ENCODE data around the gene TNPO2. TPM values are rescaled to one million over a fixed set of nuclear protein-coding genes. Genes with fewer than 3 reads are reported as not detected.

Gene TNPO2
- total and polyA plus RNA-seq, 2 experiments from 2014 or later: 11.7 to 65.2 TPM

- Histone ChIP-seq H3K4me1 (ENCODE audit: insufficient read depth) (peaks cover 7% of the 10 kb centered on the region), H3K79me2 (peaks cover 19% of the 10 kb centered on the region), H2AFZ (no peak overlapping the region), H3K27ac (no peak overlapping the region), H3K27me3 (no peaks in the 10 kb centered on the region), H4K20me1 (ENCODE audit: insufficient read depth, poor library complexity, severe bottlenecking) (no peaks in the 10 kb centered on the region), H3K4me2 (no peak overlapping the region), H3K9me3 (ENCODE audit: low read depth) (no peaks in the 10 kb centered on the region), H3K4me3 (no peak overlapping the region), H3K36me3 (replicated peaks; ENCODE audit: insufficient read depth, low read depth) (no peaks in the 10 kb centered on the region), H3K9me2 (replicated peaks; ENCODE audit: insufficient read depth) (no peaks in the 10 kb centered on the region)
- peak; percentile 66 for TF ChIP-seq CTCF (IDR thresholded peaks at IDR 0.05; ENCODE audit: poor library complexity)
- no peak for TF ChIP-seq EZH2phosphoT487 (IDR thresholded peaks at IDR 0.05; ENCODE audit: low read depth, severe bottlenecking, unreplicated experiment)
- peak; percentile 89 for DNase-seq (ENCODE audit: low spot score)
- WGBS (ENCODE audit: low lambda C conversion rate, missing lambda C conversion rate): 17% methylated on average over 4 of the region's 4 CpGs
These were observed 47.3 kb downstream of the TNPO2 start for GRCh38 chr19:12676384-12676792.

GRCh38 chr19:12675940-12676339 lies 47.8 kb downstream of the TNPO2 start:
- peaks cover 7% of the 10 kb centered on the region for H3K4me1 ChIP-seq (ENCODE audit: insufficient read depth)
- H4K20me1 ChIP-seq (ENCODE audit: insufficient read depth, poor library complexity, severe bottlenecking): no peaks in the 10 kb centered on the region
- no peaks in the 10 kb centered on the region for H3K9me2 ChIP-seq (replicated peaks; ENCODE audit: insufficient read depth)
- no peak overlapping the region for H3K4me2 ChIP-seq
- peaks cover 22% of the 10 kb centered on the region for H3K79me2 ChIP-seq
- DNase-seq (ENCODE audit: low spot score): no peak
- WGBS (ENCODE audit: low lambda C conversion rate, missing lambda C conversion rate): 97% methylated on average over 15 of the region's 15 CpGs
- no peak overlapping the region for H3K4me3 ChIP-seq
- TF ChIP-seq EZH2phosphoT487 (IDR thresholded peaks at IDR 0.05; ENCODE audit: low read depth, severe bottlenecking, unreplicated experiment) (no peak), EZH2 (IDR thresholded peaks at IDR 0.05; ENCODE audit: borderline replicate concordance) (no peak), CTCF (IDR thresholded peaks at IDR 0.05; ENCODE audit: poor library complexity) (no peak)
- H2AFZ ChIP-seq: no peak overlapping the region
- H3K36me3 ChIP-seq (replicated peaks; ENCODE audit: insufficient read depth, low read depth): no peaks in the 10 kb centered on the region
- no peaks in the 10 kb centered on the region for H3K27me3 ChIP-seq
- no peaks in the 10 kb centered on the region for H3K9me3 ChIP-seq (ENCODE audit: low read depth)
- no peak overlapping the region for H3K27ac ChIP-seq

- no peak for DNase-seq (ENCODE audit: low spot score)
- no peak overlapping the region for H3K4me2 ChIP-seq
- H3K79me2 ChIP-seq: peaks cover 26% of the 10 kb centered on the region
- 96% methylated on average over 10 of the region's 10 CpGs for WGBS (ENCODE audit: low lambda C conversion rate, missing lambda C conversion rate)
- H3K36me3 ChIP-seq (replicated peaks; ENCODE audit: insufficient read depth, low read depth): no peaks in the 10 kb centered on the region
- no peak overlapping the region for H3K4me3 ChIP-seq
- peaks cover 2% of the 10 kb centered on the region for H3K4me1 ChIP-seq (ENCODE audit: insufficient read depth)
- no peaks in the 10 kb centered on the region for H3K9me2 ChIP-seq (replicated peaks; ENCODE audit: insufficient read depth)
- H3K27me3 ChIP-seq: no peaks in the 10 kb centered on the region
- no peaks in the 10 kb centered on the region for H4K20me1 ChIP-seq (ENCODE audit: insufficient read depth, poor library complexity, severe bottlenecking)
- H2AFZ ChIP-seq: no peak overlapping the region
- no peak overlapping the region for H3K27ac ChIP-seq
- TF ChIP-seq EZH2phosphoT487 (IDR thresholded peaks at IDR 0.05; ENCODE audit: low read depth, severe bottlenecking, unreplicated experiment) (no peak), EZH2 (IDR thresholded peaks at IDR 0.05; ENCODE audit: borderline replicate concordance) (no peak), CTCF (IDR thresholded peaks at IDR 0.05; ENCODE audit: poor library complexity) (no peak)
- no peaks in the 10 kb centered on the region for H3K9me3 ChIP-seq (ENCODE audit: low read depth)
These were observed 48.3 kb downstream of the TNPO2 start for GRCh38 chr19:12675399-12675798.

GRCh38 chr19:12672744-12673143 lies 51.0 kb downstream of the TNPO2 start:
- Histone ChIP-seq H3K4me1 (ENCODE audit: insufficient read depth) (peaks cover 7% of the 10 kb centered on the region), H3K27ac (no peak overlapping the region), H3K9me3 (ENCODE audit: low read depth) (no peaks in the 10 kb centered on the region), H3K79me2 (peaks cover 30% of the 10 kb centered on the region), H4K20me1 (ENCODE audit: insufficient read depth, poor library complexity, severe bottlenecking) (no peaks in the 10 kb centered on the region), H3K27me3 (no peaks in the 10 kb centered on the region), H3K9me2 (replicated peaks; ENCODE audit: insufficient read depth) (no peaks in the 10 kb centered on the region), H3K36me3 (replicated peaks; ENCODE audit: insufficient read depth, low read depth) (no peaks in the 10 kb centered on the region), H3K4me3 (no peak overlapping the region), H2AFZ (no peak overlapping the region), H3K4me2 (no peak overlapping the region)
- TF ChIP-seq EZH2 (IDR thresholded peaks at IDR 0.05; ENCODE audit: borderline replicate concordance) (no peak), EZH2phosphoT487 (IDR thresholded peaks at IDR 0.05; ENCODE audit: low read depth, severe bottlenecking, unreplicated experiment) (no peak), CTCF (IDR thresholded peaks at IDR 0.05; ENCODE audit: poor library complexity) (no peak)
- 95% methylated on average over 9 of the region's 10 CpGs for WGBS (ENCODE audit: low lambda C conversion rate, missing lambda C conversion rate)
- no peak for DNase-seq (ENCODE audit: low spot score)

All from hepatocyte (in vitro differentiated cells).